GM23338 (cell line): ENCODE data around the gene BARD1.

Experiments
- CREB1 ChIP-seq: fragments of 250-450 bp; sonication (Bioruptor Pico); IDR thresholded peaks from 2 replicates; pipeline ENCODE4 v1.5.0; 2020; ENCODE audit warnings: low read depth, mild to moderate bottlenecking, moderate library complexity
- EZH2 ChIP-seq: fragments of 200-600 bp; sonication (generic); IDR thresholded peaks from one replicate; pipeline ENCODE4 v1.8.0; 2017; ENCODE audit warnings: antibody characterized with exemption, mild to moderate bottlenecking, low read depth; ENCODE audit not compliant: unreplicated experiment
- EZH2phosphoT487 ChIP-seq: fragments of 200-600 bp; sonication (generic); IDR thresholded peaks from one replicate; pipeline ENCODE4 v1.8.1; 2018; ENCODE audit warnings: antibody characterized with exemption; ENCODE audit not compliant: unreplicated experiment
- JUNB ChIP-seq: IDR thresholded peaks from one replicate; pipeline ENCODE4 v1.6.1; 2016; ENCODE audit warnings: antibody characterized with exemption; ENCODE audit not compliant: unreplicated experiment
- NANOG ChIP-seq: IDR thresholded peaks from 2 replicates; pipeline ENCODE4 v1.6.1; 2016; ENCODE audit warnings: antibody characterized with exemption, borderline replicate concordance
- POLR2AphosphoS5 ChIP-seq: IDR thresholded peaks from 2 replicates; pipeline ENCODE4 v1.6.1; 2016; ENCODE audit warnings: antibody characterized with exemption, low read depth
- STAT1 ChIP-seq: IDR thresholded peaks from one replicate; pipeline ENCODE4 v1.6.1; 2016; ENCODE audit warnings: antibody characterized with exemption; ENCODE audit not compliant: unreplicated experiment
- ZNF331 ChIP-seq: fragments of 250-450 bp; sonication (Bioruptor Pico); IDR thresholded peaks from 2 replicates; pipeline ENCODE4 v1.5.0; 2020; ENCODE audit warnings: low read depth, mild to moderate bottlenecking, moderate library complexity
- TF ChIP-seq, protein P1 (sequence below), 2 experiments: fragments of 200-600 bp in 1 of 2; sonication (generic) in 1 of 2; conservative IDR thresholded peaks; 2 replicates each; pipeline versions ENCODE4 v1.5.1 to v1.6.1; 2016 to 2017; ENCODE audit warnings: antibody characterized with exemption in 2 of 2, low read depth in 2 of 2, mild to moderate bottlenecking in 2 of 2, moderate library complexity in 1 of 2
- TF ChIP-seq, protein P2 (sequence below): IDR thresholded peaks from one replicate; pipeline ENCODE4 v1.6.1; 2018; ENCODE audit warnings: antibody characterized with exemption; ENCODE audit not compliant: unreplicated experiment
- TF ChIP-seq, protein P3 (sequence below): IDR thresholded peaks from 2 replicates; pipeline ENCODE4 v1.6.1; 2016; ENCODE audit warnings: antibody characterized with exemption

DNA sequence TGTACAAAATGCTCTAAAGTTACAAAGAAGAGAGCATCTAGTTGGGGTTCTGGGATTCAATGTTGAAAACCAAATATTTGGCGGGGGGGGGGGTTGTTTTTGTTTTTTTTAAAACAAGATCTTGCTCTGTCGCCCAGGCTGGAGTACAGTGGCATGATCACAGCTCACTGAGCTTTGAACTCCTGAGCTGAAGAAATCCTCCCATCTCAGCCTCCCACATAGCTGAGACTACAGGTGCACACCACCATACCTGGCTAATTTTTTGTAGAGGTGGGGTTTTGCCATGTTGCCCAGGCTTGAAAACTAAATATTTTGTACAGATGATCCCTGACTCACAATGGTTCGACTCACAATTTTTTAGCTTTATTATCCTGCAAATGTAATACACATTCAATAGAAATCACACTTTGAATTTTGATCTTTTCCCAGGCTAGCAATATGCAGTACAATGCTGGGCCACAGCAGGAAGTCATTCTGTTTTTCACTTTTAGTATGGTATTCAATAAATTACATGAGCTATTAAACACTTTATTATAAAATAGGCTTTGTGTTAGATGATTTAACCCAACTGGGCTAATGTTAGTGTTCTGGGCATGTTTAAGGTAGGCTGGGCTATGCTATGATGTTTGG, 7.6 kb downstream of the BARD1 start:
- TF ChIP-seq CREB1 (CRISPR knock-in tag) (no peak), POLR2AphosphoS5 (no peak), EZH2 (no peak), JUNB (no peak), NANOG (no peak), EZH2phosphoT487 (no peak), STAT1 (no peak), ZNF331 (CRISPR knock-in tag) (no peak)
- TF ChIP-seq, protein P1, sequence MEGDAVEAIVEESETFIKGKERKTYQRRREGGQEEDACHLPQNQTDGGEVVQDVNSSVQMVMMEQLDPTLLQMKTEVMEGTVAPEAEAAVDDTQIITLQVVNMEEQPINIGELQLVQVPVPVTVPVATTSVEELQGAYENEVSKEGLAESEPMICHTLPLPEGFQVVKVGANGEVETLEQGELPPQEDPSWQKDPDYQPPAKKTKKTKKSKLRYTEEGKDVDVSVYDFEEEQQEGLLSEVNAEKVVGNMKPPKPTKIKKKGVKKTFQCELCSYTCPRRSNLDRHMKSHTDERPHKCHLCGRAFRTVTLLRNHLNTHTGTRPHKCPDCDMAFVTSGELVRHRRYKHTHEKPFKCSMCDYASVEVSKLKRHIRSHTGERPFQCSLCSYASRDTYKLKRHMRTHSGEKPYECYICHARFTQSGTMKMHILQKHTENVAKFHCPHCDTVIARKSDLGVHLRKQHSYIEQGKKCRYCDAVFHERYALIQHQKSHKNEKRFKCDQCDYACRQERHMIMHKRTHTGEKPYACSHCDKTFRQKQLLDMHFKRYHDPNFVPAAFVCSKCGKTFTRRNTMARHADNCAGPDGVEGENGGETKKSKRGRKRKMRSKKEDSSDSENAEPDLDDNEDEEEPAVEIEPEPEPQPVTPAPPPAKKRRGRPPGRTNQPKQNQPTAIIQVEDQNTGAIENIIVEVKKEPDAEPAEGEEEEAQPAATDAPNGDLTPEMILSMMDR (conservative IDR thresholded peaks at IDR 0.05; ENCODE audit: low read depth in 2 of 2): no peak
- TF ChIP-seq, protein P2, sequence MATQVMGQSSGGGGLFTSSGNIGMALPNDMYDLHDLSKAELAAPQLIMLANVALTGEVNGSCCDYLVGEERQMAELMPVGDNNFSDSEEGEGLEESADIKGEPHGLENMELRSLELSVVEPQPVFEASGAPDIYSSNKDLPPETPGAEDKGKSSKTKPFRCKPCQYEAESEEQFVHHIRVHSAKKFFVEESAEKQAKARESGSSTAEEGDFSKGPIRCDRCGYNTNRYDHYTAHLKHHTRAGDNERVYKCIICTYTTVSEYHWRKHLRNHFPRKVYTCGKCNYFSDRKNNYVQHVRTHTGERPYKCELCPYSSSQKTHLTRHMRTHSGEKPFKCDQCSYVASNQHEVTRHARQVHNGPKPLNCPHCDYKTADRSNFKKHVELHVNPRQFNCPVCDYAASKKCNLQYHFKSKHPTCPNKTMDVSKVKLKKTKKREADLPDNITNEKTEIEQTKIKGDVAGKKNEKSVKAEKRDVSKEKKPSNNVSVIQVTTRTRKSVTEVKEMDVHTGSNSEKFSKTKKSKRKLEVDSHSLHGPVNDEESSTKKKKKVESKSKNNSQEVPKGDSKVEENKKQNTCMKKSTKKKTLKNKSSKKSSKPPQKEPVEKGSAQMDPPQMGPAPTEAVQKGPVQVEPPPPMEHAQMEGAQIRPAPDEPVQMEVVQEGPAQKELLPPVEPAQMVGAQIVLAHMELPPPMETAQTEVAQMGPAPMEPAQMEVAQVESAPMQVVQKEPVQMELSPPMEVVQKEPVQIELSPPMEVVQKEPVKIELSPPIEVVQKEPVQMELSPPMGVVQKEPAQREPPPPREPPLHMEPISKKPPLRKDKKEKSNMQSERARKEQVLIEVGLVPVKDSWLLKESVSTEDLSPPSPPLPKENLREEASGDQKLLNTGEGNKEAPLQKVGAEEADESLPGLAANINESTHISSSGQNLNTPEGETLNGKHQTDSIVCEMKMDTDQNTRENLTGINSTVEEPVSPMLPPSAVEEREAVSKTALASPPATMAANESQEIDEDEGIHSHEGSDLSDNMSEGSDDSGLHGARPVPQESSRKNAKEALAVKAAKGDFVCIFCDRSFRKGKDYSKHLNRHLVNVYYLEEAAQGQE: no peak
- TF ChIP-seq, protein P3, sequence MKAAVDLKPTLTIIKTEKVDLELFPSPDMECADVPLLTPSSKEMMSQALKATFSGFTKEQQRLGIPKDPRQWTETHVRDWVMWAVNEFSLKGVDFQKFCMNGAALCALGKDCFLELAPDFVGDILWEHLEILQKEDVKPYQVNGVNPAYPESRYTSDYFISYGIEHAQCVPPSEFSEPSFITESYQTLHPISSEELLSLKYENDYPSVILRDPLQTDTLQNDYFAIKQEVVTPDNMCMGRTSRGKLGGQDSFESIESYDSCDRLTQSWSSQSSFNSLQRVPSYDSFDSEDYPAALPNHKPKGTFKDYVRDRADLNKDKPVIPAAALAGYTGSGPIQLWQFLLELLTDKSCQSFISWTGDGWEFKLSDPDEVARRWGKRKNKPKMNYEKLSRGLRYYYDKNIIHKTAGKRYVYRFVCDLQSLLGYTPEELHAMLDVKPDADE: no peak
